NCI-H69 (cell line): ENCODE results near the gene CORIN.
A peak's percentile ranks its signal among the peaks of the same experiment; 100 is the strongest.

Experiments used
- DNase-seq: peaks from one replicate; lab custom pipeline; 2025; lab: John Stamatoyannopoulos, UW

CORIN gene

GRCh38 chr4:47831026-47831679 is 6.7 kb downstream of the CORIN start:
- DNase-seq = peak; percentile 65

- peak; percentile 45 for DNase-seq
These were observed 7.4 kb downstream of the CORIN start for GRCh38 chr4:47830265-47831025.

DNA sequence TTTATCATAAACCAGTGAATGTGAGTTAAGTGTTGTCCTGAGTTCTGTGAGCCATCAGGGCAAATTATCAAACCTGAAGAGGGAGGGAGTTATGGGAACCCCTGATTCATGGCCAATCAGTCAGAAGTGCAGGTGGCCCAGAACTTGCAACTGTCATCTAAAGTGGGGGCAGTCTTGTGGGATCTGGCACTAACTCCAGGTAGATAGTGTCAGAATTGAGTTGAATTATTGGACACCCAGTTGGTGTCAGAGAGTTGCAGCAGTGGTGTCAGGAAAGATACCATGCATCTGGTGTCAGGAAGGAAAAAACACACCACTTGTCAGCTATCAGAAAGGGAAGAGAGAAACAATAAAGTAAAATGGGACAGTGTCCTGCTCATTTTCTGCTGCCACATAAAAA is 8.4 kb downstream of the CORIN start:
- no peak for DNase-seq

DNA sequence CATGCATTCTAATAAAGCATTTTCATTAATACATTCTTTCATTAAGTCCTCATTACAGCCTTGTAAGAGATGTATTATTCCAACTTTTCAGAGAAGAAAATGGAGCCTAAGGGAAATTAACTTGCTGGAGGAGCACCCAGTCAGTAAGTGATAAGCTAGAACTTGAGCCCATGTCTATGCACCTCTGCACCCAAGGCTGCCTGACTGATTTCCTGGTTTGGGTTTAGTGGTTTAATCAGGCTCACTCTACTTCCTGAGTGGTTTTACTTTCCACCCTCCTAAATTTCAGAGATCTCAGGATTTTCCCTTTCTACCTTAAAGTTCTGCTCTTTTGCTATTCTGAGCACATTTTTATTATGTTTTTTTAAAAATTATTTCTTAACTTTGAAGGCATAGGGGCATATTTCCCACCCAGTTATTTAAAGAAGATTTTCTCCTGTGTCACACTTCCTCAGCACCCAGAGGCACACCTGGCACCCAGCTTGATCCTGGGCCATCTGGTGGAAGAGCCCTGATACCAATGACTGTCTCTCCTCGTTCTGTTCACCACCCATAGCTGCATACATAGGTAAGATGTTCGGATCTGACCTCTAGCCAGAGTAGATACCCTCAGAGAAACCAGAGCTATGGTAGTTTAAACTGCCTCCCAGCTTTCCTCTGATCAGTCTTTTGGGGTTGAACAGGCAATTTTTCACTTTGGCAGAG is 10.4 kb downstream of the CORIN start:
- no peak for DNase-seq

GRCh38 chr4:47824840-47825239 is 13.0 kb downstream of the CORIN start:
- DNase-seq = peak; percentile 1

DNA sequence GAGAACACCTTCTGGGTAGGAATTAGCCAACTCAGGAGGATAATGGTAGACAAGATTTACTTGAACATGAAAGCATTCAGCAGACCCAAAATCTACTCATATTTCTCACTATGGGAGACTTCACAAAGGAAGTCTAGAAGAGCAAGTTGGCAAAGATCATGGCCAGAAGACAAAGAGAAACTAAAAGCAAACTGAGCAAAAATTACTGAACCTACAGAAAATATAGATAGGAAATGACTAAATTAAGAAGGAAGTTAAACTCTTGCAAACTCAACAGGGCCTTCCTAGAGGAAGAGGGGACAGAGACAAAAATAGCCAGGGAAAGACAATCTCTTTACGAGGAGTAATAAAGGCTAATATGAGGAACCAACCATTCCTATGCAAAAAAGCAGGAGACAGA is 18.7 kb downstream of the CORIN start:
- DNase-seq = no peak

DNA sequence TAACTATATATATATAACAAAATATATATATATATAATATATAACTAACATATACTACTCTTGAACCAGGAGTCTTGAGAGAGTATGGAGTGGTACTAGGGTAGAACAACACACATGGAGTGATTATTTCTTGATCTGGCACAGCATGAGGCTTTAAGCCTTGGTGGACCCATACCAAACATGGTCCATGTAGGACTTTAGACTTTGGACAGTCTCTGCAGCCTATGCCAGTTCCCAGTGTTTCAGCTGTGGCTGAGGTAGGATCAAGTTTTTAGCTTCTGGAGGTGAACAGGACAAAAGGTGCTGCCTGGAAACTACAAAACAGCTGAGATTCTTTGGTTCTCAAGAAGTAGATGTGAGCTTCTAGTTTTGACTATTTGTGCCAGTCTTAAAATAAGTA is 20.6 kb downstream of the CORIN start:
- no peak for DNase-seq

- DNase-seq = no peak
These were observed 21.1 kb downstream of the CORIN start for GRCh38 chr4:47816748-47817147.

- no peak for DNase-seq
These were observed 23.1 kb downstream of the CORIN start for GRCh38 chr4:47814618-47815295.

DNA sequence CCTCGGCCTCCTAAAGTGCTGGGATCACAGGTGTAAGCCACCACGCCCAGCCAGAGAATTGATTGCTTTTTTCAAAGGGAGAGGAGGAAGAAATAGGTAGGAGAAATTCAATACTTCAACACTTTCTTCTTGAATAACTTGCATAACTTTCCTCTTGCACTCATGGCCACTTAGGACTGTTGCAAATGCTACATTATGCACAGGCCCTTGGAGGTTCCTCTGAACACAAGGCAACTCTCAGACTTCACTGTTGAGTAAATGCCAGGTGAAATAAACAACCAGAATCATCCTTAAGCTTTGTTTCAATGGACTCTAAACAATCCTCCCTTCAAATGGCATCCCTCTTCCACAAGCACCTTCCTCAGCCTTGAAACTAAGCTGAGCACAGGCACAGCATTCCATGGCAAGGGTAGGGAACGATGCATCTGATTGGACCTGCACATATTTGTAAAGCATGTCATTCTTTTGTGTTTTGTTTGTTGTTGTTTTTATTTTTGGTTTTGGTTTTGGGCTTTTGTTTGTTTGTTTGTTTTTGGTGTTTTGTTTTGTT is 28.1 kb downstream of the CORIN start:
- no peak for DNase-seq

- no peak for DNase-seq
These were observed 33.3 kb downstream of the CORIN start for GRCh38 chr4:47804598-47804997.

DNA sequence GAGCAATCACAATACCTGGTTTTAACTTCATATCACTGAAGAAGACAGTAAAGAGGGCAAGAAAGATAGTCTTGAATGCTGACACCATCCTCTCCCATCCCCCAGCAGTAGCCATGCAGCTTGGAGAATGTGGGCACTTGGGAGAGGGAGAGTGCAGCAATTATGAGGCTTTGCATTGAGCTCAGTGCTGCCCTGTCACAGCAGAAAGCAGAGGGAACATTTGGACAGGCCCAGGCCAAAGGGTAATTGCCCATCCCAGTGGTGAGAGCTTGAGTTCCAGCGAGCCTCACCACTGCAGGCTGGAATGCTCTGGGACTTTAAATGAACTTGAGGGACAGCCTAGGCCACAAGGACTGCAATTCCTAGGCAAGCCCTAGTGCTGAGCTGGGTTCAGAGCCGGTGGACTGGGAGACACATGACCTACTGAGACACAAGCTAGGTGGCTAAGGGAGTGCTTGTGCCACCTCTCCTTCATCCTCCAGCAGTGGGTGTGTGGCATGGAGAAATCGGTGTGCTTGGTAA is 36.3 kb downstream of the CORIN start:
- no peak for DNase-seq

DNA sequence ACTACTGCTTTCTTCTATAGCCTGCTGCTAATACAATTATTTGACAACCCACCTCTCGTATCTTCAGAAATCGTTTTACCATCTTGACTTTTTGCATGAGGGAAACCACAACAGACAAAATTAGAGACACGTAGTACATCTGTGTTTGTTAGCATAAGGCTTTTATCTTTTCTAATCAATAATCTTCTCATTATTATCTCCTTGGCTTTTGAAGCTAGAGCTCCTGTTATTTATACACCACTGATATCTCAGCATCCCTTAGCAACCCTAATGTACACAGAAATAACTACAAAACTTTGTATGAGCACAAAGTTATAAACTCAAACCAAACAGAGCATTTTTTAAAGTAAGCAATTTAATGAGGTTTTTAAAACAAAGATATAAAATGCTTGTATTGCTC is 39.7 kb downstream of the CORIN start:
- no peak for DNase-seq

- no peak for DNase-seq
These were observed 45.9 kb downstream of the CORIN start for GRCh38 chr4:47791965-47792364.

DNA sequence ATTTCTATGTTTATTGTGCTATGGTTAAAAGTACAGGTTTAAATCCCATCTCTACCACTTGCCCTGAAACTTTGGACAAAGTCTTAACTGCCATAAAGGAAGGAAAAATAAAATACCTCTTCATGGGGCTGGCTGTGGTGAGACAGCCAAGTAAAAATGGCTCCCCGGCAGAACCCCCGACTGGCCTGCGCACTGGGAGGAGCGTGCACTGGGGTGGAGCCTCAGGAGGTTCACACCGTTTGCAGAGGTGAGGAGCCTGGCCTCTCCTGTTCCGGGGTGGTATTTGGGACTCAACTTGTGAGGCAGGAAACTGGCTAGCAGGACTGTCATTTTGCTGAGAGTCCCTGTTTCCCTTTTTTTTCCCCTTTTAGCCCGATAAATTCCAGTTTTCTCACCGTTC is 47.8 kb downstream of the CORIN start:
- DNase-seq = no peak

- no peak for DNase-seq
These were observed 49.7 kb downstream of the CORIN start for GRCh38 chr4:47788126-47788525.

DNA sequence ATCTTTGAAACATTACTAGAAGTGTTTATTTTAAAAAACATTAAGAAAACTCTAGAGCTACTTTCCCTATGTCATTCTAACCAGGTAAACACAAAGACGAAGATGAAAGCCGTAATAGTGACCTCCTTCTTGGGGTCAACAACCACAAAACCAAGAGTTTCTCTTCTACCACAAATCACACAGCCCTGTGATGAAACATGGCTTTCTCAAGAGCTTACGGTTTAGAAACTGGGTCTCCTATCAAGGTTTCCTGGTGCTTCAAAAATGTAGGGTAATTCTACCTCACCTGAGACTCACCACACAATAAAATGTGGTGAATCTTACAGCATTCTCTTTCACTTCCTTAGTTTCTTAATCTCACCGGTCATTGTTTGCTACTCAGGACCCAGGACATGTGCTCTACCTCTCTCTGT is 50.9 kb downstream of the CORIN start:
- no peak for DNase-seq

DNA sequence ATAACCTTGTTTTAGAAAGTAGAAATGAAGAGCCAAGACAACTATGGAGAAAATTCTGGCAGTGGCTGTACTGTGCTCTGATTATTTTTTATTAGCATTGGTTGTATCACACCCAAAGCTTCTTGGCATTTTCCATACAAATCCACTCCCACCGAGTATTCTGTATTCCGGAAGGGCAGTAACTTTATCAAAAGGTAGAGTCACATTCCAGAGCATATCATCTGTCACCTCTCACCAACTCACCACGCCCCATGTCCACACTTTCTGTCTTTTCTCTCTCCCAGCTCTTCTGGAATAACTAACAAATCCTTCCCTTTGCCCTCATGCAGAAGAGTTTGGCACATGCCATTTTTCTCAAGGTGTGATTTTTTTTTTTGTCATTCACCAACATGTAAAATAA is 52.7 kb downstream of the CORIN start:
- DNase-seq = no peak

DNA sequence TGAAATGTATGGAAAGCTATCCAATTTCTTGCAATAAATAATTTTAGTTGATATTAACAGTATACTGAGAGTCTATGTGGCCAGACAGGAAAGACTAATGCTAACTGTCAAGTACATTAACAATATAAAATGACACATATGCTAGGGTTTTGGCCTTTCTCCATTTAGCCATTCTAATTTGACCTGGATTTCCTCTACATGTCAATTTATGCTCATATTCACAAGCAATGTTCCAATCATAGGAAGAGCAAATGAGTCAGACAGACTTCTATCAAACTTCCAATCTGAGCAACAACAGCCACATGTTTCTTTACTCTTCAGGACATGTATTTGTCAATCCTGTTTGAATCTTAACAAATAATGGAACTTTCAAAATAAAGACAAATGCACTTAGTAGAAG is 53.6 kb downstream of the CORIN start:
- DNase-seq = no peak

DNA sequence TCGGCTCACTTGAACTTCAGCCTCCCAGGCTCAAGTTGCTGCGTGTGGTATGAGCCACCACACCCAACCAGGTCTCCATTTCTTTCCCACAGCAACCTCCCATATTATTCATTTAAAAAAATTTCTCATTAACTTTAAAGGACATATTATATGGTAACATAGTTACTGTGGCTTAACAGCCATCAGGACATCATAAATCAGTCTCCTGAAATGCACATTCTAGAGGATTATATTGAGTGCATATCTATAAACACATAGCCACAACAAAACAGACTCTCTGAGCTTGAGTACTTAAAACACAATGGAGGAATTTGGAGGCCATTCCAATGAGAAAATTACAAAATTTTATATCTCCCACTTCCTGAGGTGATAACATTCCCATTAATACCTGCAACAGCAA is 61.5 kb downstream of the CORIN start:
- no peak for DNase-seq

DNA sequence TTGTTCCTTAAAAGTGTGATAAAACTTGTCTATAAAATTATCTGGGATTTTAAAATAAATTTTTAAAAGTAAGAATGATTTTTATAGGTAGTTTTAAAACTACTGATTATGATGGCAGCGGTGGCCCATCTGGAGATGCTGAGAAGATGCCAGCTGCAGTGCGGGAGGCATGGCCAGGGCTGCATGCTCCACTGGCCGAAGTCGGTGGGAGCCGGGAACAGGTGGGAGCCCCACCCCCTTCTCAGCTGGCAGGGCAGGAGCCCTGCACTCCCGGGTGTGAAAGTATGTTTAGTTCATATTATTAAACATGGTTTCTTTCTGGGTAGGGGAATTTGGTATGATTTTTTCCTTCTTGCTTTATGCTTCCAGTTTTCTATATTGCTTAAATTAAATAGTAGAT is 63.8 kb downstream of the CORIN start:
- no peak for DNase-seq

DNA sequence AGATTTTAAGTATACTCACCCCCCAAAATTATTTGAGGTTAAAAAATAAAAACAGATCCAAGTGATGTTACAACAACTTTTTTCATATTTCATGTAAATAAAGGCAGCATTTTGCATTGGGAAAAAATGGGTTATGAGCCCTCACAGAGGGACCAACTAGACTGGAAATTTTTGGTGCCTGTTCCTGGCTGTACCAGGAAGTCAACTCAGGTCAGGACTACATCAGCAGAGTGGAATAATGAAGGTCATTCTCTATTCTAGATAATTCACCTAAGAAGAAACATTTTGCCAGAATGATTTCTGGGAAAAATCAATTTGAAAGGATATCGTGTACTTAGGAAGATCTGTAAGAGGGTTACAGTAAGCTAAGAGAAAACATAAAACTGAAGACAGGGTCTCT is 66.8 kb downstream of the CORIN start:
- no peak for DNase-seq
